Fibroblast of lung (primary cell): ENCODE results near the gene TCERG1. TPM values are rescaled to one million over a fixed set of nuclear protein-coding genes. Genes with fewer than 3 reads are reported as not detected.

Experiments
- DNase-seq, 2 donors: peaks; one replicate each; pipeline versions ENCODE4 v3.0.0 to v3.0.0-alpha.2; 2010; ENCODE audit warnings: low read depth in 2 of 2
- H2AFZ ChIP-seq: 2 replicates; pipeline ENCODE4 v1.5.1; 2012; ENCODE audit warnings: low read length, control low read depth, inconsistent platforms
- H3K27ac ChIP-seq: 2 replicates; pipeline ENCODE4 v1.5.1; 2011; ENCODE audit warnings: low read length, control low read depth; ENCODE audit not compliant: insufficient read depth
- H3K27me3 ChIP-seq: 2 replicates; pipeline ENCODE4 v1.5.1; 2011; ENCODE audit warnings: mild to moderate bottlenecking, low read length; ENCODE audit not compliant: control insufficient read depth, insufficient read depth
- H3K36me3 ChIP-seq: 2 replicates; pipeline ENCODE4 v1.5.1; 2011; ENCODE audit warnings: low read length; ENCODE audit not compliant: control insufficient read depth, insufficient read depth
- H3K4me1 ChIP-seq: 2 replicates; pipeline ENCODE4 v1.5.1; 2011; ENCODE audit warnings: low read length; ENCODE audit not compliant: control insufficient read depth, insufficient read depth; ENCODE audit errors: extremely low read depth
- H3K4me2 ChIP-seq: 2 replicates; pipeline ENCODE4 v1.5.1; 2011; ENCODE audit warnings: low read length, control low read depth; ENCODE audit not compliant: insufficient read depth; ENCODE audit errors: extremely low read depth
- H3K4me3 ChIP-seq, 4 experiments: fragments of 200-600 bp in 1 of 4; sonication (generic) in 1 of 4; replicated peaks in 1 of 4; 2 replicates each; pipeline ENCODE4 v1.5.1; 2011 to 2016; ENCODE audit warnings: low read length in 4 of 4, low read depth in 3 of 4, mild to moderate bottlenecking in 3 of 4, control low read depth in 2 of 4, inconsistent platforms in 1 of 4, mixed read lengths in 1 of 4; ENCODE audit not compliant: insufficient read depth in 1 of 4; ENCODE audit errors: control extremely low read depth in 1 of 4
- H3K79me2 ChIP-seq: 2 replicates; pipeline ENCODE4 v1.5.1; 2012; ENCODE audit warnings: mild to moderate bottlenecking, low read length, inconsistent platforms; ENCODE audit not compliant: control insufficient read depth, insufficient read depth
- H3K9ac ChIP-seq: 2 replicates; pipeline ENCODE4 v1.5.1; 2011; ENCODE audit warnings: mild to moderate bottlenecking, low read length, control low read depth; ENCODE audit not compliant: insufficient read depth
- H3K9me3 ChIP-seq: 2 replicates; pipeline ENCODE4 v1.5.1; 2012; ENCODE audit warnings: low read depth, low read length; ENCODE audit not compliant: control insufficient read depth, insufficient read depth
- H4K20me1 ChIP-seq: 2 replicates; pipeline ENCODE4 v1.5.1; 2011; ENCODE audit warnings: low read length; ENCODE audit not compliant: control insufficient read depth, insufficient read depth; ENCODE audit errors: extremely low read depth
- EZH2 ChIP-seq: IDR thresholded peaks from 2 replicates; pipeline ENCODE4 v1.5.1; 2012; ENCODE audit warnings: low read length, control low read depth, mild to moderate bottlenecking; ENCODE audit errors: missing control alignments
- polyA plus RNA-seq, 2 donors: library from polyadenylated mRNA; depleted of rRNA in 1 of 2; stranded (reverse) in 1 of 2; unstranded in 1 of 2; fragments of >200 nt; gene quantifications; 2 replicates each; pipeline ENCODE4 v1.2.1, GENCODE V29; 2011 to 2012; ENCODE audit warnings: missing spikeins in 1 of 2
- total RNA-seq: library from RNA; depleted of rRNA; stranded (reverse); fragments of >200 nt; gene quantifications from 2 replicates; pipeline ENCODE4 v1.2.1, GENCODE V29; 2014
- TF ChIP-seq, protein P1 (sequence below), 2 donors: IDR thresholded peaks in 1 of 2; conservative IDR thresholded peaks in 1 of 2; 1 replicate in 1 of 2; 2 replicates in 1 of 2; pipeline ENCODE4 v1.5.1; 2011 to 2012; ENCODE audit warnings: low read length in 2 of 2, control low read depth in 1 of 2, inconsistent platforms in 1 of 2, low read depth in 1 of 2, mild to moderate bottlenecking in 1 of 2

The TCERG1 gene
- total and polyA plus RNA-seq, 2 donors (not counting 1 experiment from before 2014, with no cell fraction given) = 27.2 to 32.3 TPM

DNA sequence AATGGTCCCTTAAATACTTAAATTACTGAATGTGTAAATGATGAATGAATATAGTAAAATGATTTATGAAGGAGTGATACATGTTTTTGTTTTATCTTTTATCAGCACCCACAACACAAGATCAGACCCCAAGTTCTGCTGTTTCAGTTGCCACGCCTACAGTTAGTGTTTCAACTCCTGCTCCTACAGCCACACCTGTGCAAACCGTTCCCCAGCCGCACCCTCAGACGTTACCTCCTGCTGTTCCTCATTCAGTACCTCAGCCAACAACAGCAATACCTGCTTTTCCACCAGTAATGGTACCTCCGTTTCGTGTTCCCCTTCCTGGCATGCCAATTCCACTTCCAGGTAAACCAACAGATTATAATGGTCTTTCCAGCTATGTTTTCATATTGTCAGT lies 16.3 kb downstream of the TCERG1 start:
- Histone ChIP-seq H2AFZ (no peak overlapping the region), H4K20me1 (no peaks in the 10 kb centered on the region), H3K9me3 (no peaks in the 10 kb centered on the region), H3K9ac (no peak overlapping the region), H3K4me2 (no peak overlapping the region), H3K4me1 (no peaks in the 10 kb centered on the region), H3K36me3 (peaks cover 3% of the 10 kb centered on the region), H3K4me3 (no peak overlapping the region), H3K27ac (no peak overlapping the region), H3K79me2 (peaks cover 21% of the 10 kb centered on the region), H3K27me3 (no peaks in the 10 kb centered on the region)
- no peak for DNase-seq
- no peak for TF ChIP-seq EZH2
- TF ChIP-seq, protein P1, sequence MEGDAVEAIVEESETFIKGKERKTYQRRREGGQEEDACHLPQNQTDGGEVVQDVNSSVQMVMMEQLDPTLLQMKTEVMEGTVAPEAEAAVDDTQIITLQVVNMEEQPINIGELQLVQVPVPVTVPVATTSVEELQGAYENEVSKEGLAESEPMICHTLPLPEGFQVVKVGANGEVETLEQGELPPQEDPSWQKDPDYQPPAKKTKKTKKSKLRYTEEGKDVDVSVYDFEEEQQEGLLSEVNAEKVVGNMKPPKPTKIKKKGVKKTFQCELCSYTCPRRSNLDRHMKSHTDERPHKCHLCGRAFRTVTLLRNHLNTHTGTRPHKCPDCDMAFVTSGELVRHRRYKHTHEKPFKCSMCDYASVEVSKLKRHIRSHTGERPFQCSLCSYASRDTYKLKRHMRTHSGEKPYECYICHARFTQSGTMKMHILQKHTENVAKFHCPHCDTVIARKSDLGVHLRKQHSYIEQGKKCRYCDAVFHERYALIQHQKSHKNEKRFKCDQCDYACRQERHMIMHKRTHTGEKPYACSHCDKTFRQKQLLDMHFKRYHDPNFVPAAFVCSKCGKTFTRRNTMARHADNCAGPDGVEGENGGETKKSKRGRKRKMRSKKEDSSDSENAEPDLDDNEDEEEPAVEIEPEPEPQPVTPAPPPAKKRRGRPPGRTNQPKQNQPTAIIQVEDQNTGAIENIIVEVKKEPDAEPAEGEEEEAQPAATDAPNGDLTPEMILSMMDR (conservative IDR thresholded peaks at IDR 0.05 in 1 of 2, IDR thresholded peaks at IDR 0.05 in 1 of 2; ENCODE audit: low read depth in 1 of 2, low read length in 2 of 2) = no peak

DNA sequence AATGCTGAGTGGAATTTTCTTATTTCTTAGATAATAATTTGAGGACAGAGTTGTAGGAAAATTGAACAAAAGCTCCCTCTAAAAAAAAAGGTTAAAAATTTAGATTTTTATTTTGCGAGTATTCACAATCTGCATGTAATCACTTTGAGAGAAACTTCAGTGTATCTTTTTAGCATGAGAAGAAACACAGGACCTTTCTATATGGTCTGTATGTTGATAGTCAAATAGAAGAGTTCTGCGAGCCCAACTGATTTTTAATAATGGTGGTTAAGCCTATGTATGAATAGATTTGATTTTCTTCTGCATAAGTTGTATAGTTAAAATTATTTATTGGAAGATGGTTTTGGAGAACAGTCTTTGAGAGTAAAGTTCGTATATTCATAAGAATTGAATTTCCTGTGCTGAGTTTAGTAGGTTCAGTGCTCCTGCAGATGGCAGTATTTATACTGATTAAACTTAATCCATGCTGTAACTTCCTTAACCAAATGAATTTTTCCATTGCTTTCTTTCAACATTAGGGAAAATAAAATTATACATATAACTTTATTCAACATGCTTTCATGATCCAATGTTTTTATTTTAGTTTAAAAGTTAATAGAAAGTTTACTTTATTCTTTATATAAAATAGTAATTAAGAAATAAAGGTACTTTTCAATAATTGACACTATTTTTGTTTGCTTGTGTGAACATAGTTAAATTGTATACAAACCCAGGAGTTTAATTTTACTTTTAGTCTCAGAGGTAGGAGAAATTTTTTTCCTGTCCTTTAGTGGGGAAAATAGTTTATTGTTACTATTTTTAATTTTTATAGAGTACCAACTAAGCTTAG lies 19.6 kb downstream of the TCERG1 start:
- no peak overlapping the region for H3K4me2 ChIP-seq
- TF ChIP-seq EZH2 = no peak
- TF ChIP-seq, protein P1 (conservative IDR thresholded peaks at IDR 0.05 in 1 of 2, IDR thresholded peaks at IDR 0.05 in 1 of 2; ENCODE audit: low read depth in 1 of 2, low read length in 2 of 2) = peak; percentile 36 to 64
- DNase-seq = peak; percentile 13 to 49
- H3K36me3 ChIP-seq = peaks cover 3% of the 10 kb centered on the region
- no peak overlapping the region for H3K9ac ChIP-seq
- no peaks in the 10 kb centered on the region for H3K27me3 ChIP-seq
- no peaks in the 10 kb centered on the region for H4K20me1 ChIP-seq
- H3K4me1 ChIP-seq = no peaks in the 10 kb centered on the region
- H2AFZ ChIP-seq = no peak overlapping the region
- H3K79me2 ChIP-seq = peaks cover 15% of the 10 kb centered on the region
- no peaks in the 10 kb centered on the region for H3K9me3 ChIP-seq
- no peak overlapping the region for H3K27ac ChIP-seq
- H3K4me3 ChIP-seq = no peak overlapping the region

DNA sequence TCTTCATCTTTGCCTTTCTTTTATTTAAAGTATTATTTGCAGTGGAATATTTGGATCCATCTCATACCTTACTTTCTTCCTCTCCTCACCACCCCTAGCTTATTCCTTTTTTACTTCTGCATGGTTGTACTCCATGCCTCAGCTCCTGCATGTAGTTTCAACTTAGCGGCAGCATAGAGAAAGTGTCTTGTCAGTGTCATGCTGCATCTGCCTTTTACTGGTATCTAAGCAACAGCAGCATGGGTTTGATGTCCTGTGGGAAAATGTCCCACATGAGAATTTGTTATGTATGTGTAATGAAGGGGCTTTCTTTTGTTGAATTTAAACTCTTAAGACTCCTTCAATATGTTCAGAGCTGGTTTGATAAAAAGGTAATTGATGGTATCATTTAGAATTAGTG lies 20.6 kb downstream of the TCERG1 start:
- Histone ChIP-seq H2AFZ (no peak overlapping the region), H3K4me2 (no peak overlapping the region), H3K27me3 (no peaks in the 10 kb centered on the region), H3K36me3 (peaks cover 9% of the 10 kb centered on the region), H3K79me2 (peaks cover 11% of the 10 kb centered on the region), H4K20me1 (no peaks in the 10 kb centered on the region), H3K4me3 (no peak overlapping the region), H3K9ac (no peak overlapping the region), H3K4me1 (no peaks in the 10 kb centered on the region), H3K9me3 (no peaks in the 10 kb centered on the region), H3K27ac (no peak overlapping the region)
- no peak for DNase-seq
- TF ChIP-seq, protein P1 (conservative IDR thresholded peaks at IDR 0.05 in 1 of 2, IDR thresholded peaks at IDR 0.05 in 1 of 2; ENCODE audit: low read depth in 1 of 2, low read length in 2 of 2) = no peak
